ENCODE results near the gene TMEM72.

TMEM72 gene

GRCh38 chr10:44980309-44981171, 69.4 kb downstream of the TMEM72 start:
- DNase-seq (ENCODE audit: low read depth), result no peak

DNA sequence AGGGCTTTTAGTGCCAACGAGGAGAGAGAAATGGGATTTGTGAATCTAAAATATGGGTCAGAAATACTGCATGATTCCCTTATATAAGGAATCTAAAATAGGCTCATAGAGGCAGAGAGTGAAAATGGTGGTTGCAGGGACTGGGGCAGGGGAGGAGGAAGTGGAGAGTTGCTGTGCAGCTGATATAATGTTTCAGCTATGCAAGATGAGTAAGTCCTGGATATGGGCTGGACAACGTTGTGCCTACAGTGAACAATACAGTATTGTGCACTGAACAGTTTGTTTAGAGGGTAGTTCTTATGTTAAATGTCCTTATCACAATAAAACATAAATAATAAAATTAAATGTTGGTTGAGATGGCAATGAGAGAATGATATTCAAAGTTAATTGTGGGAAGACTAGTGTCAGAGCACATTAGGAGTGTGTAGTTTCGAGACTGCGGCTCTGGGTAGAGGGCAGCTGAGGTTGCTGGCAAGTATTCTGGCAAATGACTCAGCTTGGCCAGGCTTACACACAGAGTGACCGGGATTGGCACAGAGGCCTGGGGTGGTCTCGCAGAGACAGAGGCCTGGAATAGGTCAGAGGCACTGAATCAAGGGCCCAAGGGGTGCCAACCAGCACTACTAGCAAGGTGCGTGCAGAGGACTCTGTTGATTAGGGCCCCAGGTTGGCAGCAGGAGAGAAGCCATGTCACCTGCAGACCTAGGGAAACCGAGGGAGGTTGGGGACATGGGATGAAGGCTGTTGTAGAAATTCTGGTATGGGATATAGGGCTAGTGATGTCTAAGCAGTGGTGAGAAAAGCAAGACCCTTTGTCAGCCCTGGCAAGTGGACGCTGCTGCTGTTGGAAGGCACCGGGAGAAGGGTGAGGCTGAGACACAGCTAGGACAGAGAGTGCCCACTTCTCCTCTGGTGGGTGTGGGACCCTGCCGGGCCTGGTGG, 70.3 kb downstream of the TMEM72 start:
- no peak for DNase-seq (ENCODE audit: low read depth)

DNA sequence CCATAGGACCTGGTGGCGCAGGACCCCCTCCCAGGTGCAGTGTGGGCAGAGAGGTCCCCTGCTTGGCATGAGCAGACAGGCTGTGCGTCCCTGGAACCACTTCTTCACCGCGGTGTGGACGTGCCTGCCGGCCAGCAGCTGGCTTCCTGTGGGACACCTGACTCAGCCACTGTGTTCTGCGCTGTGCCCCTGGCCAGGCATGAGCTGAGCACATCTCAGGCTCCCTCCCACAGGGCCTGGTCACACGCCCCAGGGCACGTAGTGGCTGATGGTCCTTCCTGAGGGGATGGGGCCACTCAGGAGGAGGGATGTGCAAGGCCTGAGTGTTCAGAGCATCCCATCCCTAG, 71.0 kb downstream of the TMEM72 start:
- DNase-seq (ENCODE audit: low read depth), result no peak

GRCh38 chr10:44982496-44982895, 71.4 kb downstream of the TMEM72 start:
- no peak for DNase-seq (ENCODE audit: low read depth)

DNA sequence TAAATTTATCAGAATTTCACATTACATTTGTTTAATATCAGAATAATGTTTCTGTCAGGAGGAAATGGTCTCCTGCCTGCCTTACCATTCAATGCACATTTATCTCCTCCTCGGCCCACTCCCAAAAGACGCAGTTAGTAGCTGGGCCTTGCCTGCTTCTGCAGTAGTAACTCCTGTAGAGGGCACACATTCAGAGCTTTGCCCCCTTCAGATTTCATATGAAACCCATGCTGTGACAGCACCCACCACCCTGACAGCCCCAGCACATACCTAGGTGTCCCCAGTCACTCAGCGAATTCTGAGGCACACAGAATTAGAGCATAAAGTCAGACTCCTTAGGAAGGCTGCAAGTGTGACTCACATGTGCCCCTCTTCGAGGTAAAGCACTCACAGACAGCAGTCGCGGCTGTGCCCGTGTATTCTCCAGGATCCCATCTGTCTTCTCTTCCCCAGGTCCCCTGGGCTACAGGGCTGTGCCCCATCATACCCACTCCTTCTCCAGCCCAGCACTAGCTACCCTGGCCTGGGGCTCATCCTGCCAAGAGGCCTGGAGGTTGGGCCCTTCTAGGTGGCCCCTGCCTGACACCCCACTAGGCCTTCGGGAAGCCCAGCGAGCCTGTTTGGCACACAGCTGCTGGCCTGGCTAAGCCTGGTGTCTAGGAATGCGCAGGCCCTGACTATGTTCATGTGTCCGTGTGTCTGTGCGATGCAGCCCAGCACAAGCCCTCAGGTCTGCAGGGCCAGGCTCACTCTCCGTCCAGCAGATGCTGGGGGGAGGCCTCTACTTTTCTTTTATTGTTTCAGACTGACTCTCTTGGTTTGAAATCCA, 72.1 kb downstream of the TMEM72 start:
- DNase-seq (ENCODE audit: low read depth), result no peak

- no peak for DNase-seq (ENCODE audit: low read depth)
Observed at GRCh38 chr10:44983895-44984278, 72.8 kb downstream of the TMEM72 start.

GRCh38 chr10:44984671-44985101, 73.5 kb downstream of the TMEM72 start:
- DNase-seq (ENCODE audit: low read depth), result no peak

DNA sequence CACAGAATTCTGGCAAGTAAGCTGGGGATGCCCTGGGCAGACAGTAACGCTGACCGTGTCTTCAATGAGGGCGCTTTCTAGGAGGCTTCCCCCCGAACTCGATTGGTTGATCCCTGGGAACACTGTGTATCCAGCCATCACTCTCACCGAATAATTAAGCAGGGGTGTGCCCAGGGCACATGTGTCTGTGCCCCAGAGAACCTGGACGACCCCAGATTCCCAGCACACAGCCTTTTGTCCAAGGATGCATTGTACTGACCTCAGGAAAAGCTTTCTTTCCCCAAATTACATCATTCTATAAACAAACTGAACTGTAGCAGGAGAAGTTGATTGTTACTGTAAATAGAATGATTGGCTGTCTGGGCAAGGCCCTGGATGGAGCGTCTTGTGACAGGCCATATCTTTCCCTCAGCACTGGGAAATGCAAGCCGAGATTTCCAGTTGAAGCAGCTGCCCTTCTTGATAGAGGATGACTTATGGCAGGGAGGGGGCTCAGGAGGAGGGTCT, 74.1 kb downstream of the TMEM72 start:
- no peak for DNase-seq (ENCODE audit: low read depth)

- DNase-seq (ENCODE audit: low read depth), result no peak
Observed at GRCh38 chr10:44986179-44986578, 75.0 kb downstream of the TMEM72 start.
